Gastrocnemius medialis (tissue), 4 donors: ENCODE results near the gene GARNL3.

Experiments
- CTCF ChIP-seq, 5 experiments: fragments of 450-650 bp in 3 of 5; fragments of 200-600 bp in 2 of 5; sonication (generic) in 2 of 5; IDR thresholded peaks in 4 of 5; conservative IDR thresholded peaks in 1 of 5; 1 replicate in 4 of 5; 2 replicates in 1 of 5; pipeline ENCODE4 v1.5.1; 2016 to 2019; ENCODE audit warnings: antibody characterized with exemption in 5 of 5, mild to moderate bottlenecking in 3 of 5, moderate library complexity in 3 of 5
- POLR2A ChIP-seq, 2 donors: fragments of 450-650 bp; IDR thresholded peaks; one replicate each; pipeline ENCODE4 v1.6.1; 2017; ENCODE audit warnings: antibody characterized with exemption in 2 of 2, mild to moderate bottlenecking in 2 of 2, moderate library complexity in 2 of 2

GRCh38 chr9:127320115-127320378, 55.5 kb downstream of the GARNL3 start:
- TF ChIP-seq CTCF (IDR thresholded peaks at IDR 0.05 in 4 of 5, conservative IDR thresholded peaks at IDR 0.05 in 1 of 5) (no peak), POLR2A (IDR thresholded peaks at IDR 0.05) (no peak)
